GM04504 (cell line): Measurements from ENCODE around the gene HAUS5.
"Not testable (repeated sequence)": the region's sequence is repeated elsewhere in the genome, so short reads cannot be mapped to it uniquely, and the experiment has no call there.

Experiments used
- DNase-seq: peaks from one replicate; pipeline ENCODE4 v3.0.0-alpha.2; 2012; ENCODE audit warnings: low read depth

Gene HAUS5

GRCh38 chr19:35642798-35643254 is 30.3 kb downstream of the HAUS5 start:
- DNase-seq = no peak

- peak; percentile 43 for DNase-seq
These were observed 31.0 kb downstream of the HAUS5 start for GRCh38 chr19:35643255-35644205.

DNA sequence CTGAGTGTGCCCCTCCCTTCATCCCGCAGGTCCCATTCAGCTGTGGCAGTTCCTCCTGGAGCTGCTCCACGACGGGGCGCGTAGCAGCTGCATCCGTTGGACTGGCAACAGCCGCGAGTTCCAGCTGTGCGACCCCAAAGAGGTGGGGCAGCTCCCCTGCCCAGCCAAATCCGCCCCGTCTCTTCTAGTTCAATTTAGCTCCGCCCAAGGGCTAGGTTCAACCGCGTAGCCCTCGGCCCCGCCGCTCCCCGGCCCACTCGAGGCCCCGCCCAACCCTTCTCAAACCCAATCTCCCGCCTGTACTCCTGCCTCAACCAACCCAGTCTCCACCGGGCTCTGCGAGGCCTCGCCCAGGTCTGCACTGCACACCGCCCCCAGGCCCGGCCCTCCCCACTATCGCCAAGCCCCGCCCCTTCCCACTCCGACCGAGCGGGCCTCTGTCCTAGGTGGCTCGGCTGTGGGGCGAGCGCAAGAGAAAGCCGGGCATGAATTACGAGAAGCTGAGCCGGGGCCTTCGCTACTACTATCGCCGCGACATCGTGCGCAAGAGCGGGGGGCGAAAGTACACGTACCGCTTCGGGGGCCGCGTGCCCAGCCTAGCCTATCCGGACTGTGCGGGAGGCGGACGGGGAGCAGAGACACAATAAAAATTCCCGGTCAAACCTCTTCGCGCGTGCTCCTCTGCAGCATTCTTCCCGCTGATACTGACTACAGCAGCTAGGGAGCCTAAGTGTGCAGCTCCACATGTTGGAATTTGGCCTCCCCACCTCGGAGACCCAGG is 31.9 kb downstream of the HAUS5 start:
- DNase-seq = peak; percentile 70

DNA sequence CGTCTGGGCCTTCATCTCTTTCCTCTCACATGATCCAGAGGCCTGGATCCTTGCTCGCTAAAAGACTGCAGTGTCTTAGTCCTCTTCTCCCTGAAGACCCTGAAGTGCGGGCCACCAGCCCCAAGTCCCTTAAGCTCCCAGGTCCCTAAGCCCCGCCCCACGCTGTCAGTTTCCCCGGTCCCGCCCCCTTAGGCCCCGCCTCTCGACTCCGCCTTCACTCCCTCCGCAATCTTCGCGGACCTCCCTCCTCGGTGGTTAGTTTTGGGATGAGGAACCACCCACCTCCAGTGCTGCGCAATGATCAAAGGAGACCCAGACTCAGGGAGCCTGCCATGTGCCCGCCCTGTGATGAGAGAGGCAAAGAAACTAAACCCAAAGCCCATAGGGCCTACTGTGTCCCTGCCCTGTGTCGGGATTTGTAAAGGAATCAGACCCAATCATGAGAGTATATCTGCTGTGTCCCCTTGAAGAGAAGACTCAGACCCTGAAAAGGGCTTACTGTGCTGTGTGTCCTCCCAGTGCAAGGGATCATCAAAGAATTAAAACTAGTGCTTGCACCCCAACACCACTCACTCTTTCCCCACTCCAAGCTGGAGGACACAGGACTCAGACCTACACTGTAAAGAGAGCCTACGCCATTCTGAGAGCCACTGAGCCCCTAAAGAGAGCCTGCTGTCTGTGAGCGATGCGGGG is 32.6 kb downstream of the HAUS5 start:
- no peak for DNase-seq

DNA sequence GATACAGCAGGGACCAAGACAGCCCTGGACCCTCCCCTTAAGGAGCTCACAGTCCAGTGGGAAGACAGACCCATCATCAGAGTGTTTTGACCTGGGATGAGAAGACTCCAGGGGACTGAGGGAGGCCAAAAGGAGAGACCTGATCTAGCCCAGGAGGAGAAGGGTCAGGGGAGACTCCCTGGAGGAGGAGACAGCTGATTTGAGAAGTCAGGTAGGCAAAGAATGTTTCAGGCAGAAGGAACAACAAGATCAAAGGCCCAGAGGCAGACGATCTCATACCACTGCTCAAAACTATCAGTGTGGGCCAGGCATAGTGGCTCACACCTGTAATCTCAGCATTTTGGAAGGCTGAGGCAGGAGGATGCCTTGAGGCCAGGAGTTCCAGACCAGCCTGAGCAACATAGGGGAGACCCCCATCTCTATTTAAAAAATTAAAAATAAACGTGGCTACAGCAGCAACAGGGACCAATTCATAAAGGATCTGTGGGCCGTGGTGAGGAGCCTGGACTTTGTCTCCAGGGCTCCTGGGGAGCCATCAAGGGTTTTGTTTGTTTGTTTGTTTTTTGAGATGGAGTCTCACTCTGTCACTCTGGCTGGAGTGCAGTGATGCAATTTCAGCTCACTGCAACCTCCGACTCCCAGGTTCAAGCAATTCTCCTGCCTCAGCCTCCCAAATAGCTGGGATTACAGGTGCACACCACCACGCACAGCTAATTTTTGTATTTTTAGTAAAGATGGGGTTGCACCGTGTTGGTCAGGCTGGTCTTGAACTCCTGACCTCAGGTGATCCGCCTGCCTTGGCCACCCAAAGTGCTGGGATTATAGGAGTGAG is 33.4 kb downstream of the HAUS5 start:
- DNase-seq = no peak

DNA sequence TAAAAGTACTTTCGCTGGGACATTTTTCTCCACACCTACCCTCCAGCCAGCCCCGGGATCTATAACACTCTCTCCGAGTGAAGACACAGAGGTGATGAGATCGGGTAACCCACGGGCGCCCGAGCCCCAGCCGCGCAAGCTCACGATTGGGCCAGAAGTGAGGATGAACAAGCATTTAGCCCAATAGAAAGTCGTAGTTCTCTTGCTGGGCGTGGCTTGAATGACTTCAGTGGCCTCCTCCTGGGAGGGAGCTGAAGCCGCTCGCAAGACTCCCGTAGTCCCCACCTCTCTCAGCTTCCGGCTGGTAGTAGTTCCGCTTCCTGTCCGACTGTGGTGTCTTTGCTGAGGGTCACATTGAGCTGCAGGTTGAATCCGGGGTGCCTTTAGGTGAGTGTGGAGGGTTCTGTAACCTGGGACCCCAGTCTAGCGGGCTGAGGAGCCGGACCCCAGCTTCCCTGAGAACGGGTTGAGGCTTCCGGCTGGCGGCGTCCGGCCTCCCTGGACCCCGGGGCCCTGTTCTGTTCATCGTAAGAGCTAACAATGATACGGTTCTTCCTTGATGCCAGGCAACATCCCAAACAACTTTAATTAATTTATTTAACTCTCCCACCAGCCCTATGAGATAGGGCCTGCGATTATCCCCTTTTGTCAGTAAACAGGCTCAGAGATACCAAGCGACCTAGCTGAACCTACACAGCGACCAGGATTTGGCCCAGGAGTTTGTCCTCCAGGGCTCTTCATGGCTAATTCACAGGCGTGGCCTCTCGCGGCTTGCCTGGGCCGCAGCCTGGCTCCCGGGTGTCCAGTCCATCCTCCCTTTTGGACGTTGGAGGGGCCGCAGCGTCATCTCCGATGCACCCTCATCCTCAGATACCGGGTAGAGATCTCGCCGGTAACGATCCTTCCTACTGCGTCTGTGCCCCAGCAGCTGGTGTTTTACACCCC is 35.8 kb downstream of the HAUS5 start, which contains the start of gene COX6B1:
TSS of gene COX6B1 (plus strand) at position 307 of the 945 bp plus-strand sequence. CDS start 2,921 bp downstream, outside the sequence.
- peak; percentile 93 for DNase-seq

DNA sequence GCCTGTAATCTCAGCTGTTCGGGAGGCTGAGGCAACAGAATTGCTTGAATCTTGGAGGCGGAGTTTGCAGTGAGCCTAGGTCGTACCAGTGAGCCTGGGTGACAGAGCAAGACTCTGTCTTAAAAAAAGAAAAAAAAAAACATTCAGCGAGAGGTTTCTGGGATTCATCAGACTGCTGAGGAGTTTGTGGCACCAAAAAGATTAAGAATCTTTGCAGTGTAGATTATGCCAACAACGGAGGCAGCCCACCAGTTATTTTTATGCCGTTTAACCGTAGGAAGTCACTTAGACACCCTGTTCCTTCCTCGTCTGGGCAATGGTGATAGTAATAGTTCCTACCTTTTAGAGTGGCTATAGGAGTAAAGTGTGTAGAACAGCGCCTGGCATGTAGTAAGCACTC is 38.0 kb downstream of the HAUS5 start:
- DNase-seq = no peak

DNA sequence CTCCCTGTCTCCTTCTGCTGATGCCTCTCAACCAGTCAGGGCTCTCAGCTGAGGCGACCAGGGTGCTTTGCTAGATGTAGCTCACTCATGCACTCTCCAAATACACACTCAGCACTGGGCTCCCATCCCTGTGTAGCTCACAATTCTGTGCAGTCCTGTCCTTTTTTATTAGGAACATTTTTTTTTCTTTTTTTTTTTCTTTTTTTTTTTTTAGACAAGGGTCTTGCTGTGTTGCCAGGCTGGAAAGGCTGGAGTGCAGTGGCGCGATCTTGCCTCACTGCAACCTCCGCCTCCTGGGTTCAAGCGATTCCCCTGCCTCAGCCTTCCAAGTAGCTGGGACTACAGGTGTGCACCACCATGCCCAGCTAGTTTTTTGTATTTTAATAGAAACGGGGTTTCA is 42.3 kb downstream of the HAUS5 start:
- DNase-seq = not testable (repeated sequence)

DNA sequence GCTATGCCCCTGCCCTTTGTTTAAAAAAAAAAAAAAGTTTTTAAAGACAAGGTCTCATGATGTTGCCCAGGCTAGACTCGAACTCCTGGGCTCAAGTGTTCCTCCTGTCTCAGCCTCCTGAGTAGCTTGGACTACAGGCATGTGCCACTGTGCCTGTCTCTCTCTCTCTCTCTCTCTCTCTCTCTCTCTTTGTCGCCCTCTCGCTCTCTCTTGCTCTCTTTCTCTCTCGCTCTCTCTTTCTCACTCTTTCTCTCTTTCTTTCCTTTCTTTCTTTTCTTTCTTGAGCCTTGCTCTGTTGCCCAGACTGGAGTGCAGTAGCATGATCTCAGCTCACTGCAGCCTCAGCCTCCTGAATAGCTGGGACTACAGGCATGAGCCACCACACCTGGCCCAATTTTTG is 43.1 kb downstream of the HAUS5 start:
- no peak for DNase-seq

DNA sequence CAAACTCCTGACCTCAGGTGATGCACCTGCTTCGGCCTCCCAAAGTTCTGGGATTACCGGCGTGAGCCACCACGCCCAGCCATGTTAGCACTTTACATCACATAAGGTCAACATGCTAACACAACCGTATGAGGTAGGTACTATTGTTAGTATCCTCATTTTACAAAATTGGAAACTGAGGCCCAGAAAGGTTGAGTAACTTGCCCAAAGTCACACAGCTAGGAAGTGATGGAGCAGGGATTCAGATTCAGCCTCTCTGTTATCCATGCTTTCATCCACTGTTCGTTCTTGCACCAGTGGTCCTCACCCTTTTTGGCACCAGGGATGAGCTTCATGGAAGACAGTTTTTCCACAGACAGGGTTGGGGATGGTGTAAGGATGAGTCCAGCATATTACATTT is 44.2 kb downstream of the HAUS5 start:
- no peak for DNase-seq

DNA sequence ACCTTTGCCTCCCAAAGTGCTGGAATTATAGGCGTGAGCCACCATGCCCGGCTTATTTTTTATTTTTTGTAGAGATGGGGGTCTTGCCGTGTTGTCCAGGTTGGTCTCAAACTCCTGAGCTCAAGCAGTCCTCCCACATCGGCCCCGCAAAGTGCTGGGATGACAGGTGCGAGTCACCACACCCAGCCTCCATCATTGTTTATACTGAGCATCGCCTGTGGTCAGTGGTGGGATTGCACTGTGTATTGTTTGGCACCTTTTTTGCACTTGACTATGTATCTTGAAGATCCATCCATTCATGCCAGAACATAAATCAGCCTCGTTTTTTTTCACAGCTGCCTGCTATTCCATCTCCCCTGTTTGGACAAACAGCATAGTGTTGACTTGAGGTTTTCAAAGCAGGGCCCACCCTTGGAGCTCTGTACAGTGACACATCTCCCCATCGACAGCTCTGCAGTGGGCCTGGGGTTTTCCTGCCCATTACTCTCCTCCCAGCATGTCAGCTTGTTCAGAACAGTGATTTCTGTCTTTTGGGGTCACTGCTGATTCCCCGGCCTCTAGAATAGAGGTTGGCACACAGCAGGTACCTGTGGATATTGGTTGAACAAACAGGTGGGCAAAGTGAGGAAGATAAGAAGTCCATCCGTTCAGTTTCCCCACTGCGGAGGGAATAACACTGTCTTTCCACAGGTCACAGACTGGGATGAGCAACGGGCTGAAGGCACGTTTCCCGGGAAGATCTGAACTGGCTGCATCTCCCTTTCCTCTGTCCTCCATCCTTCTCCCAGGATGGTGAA is 45.6 kb downstream of the HAUS5 start:
- DNase-seq = no peak

GRCh38 chr19:35661995-35662340 is 49.4 kb downstream of the HAUS5 start:
- no peak for DNase-seq

GRCh38 chr19:35663981-35664380 is 51.4 kb downstream of the HAUS5 start:
- no peak for DNase-seq

GRCh38 chr19:35665157-35665556 is 52.6 kb downstream of the HAUS5 start:
- no peak for DNase-seq

DNA sequence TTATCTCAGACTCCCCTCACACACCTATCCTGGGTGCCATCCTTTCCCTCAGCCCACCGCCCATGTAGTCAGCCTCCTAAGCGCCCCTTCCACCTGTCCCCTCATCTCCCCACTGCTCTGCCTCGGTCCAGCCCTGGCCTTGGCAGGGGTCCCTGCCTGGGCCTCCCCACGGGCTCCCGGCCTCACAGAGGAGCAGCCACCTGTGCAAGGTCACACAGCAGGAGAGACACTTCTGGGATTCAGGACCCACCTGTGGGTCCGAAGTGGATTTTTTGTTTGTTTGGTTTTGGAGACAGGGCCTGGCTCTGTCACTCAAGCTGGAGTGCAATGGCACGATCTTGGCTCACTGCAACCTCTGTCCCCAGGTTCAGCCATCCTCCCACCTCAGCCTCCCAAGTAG is 53.1 kb downstream of the HAUS5 start:
- DNase-seq = no peak

GRCh38 chr19:35666251-35666913 is 53.8 kb downstream of the HAUS5 start, which contains the start of gene UPK1A:
Gene UPK1A (plus strand): TSS chr19:35666517. CDS start chr19:35666813, 296 bp downstream.
- no peak for DNase-seq

DNA sequence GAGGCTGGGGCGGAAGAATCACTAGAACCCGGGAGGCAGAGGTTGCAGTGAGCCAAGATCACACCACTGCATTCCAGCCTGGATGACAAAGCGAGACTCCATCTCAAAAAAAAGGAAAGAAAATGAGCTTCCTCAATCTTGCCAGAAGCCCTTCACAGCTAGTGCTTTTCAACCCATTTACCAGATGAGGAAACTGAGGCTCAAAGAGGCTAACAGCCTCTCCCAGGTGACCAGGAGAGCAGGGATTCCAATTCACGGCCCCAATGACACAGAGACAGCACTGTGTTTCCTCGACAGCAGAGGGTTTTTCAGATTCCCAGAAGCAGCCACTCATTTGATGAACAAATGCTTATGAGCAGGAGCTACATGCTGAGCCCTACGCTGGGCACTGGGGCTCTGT is 57.0 kb downstream of the HAUS5 start:
- no peak for DNase-seq

- no peak for DNase-seq
These were observed 57.4 kb downstream of the HAUS5 start for GRCh38 chr19:35669974-35670373.

GRCh38 chr19:35670686-35671085 is 58.2 kb downstream of the HAUS5 start:
- no peak for DNase-seq
